ENCODE data around the gene B4GALNT2. TPM values are rescaled to one million over a fixed set of nuclear protein-coding genes. Genes with fewer than 3 reads are reported as not detected.

Gene B4GALNT2
- total and polyA plus RNA-seq, 2 of the 8 experiments (the other 6 are each of a cell fraction or from before 2014, with no cell fraction given) = not detected

DNA sequence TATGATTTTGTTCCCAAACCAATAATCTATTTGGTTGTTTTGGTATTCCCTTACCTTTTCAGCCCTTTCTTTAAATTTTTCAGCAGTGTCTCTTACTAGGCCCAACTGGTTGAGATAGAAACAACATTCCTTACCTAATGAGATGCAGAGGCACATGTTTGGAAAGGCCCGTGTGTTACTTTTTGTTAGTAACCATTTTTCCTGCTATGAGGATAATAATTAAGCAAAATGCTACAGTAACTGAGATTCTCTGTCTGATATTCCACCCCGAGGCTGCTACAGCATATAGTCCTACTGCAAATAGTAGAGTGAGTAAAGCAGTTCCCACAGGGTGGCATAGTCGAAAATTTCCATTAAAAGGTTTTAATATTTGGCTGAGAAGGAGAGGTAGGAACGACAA lies 10.0 kb upstream of the B4GALNT2 start (continued):
- TF ChIP-seq SAP30 (IDR thresholded peaks at IDR 0.05; ENCODE audit: insufficient read depth, insufficient replicate concordance, low read length) = no peak
- TF ChIP-seq NRF1 (IDR thresholded peaks at IDR 0.05; ENCODE audit: low read depth, low read length) = no peak
- TF ChIP-seq, protein P1, sequence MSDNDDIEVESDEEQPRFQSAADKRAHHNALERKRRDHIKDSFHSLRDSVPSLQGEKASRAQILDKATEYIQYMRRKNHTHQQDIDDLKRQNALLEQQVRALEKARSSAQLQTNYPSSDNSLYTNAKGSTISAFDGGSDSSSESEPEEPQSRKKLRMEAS (IDR thresholded peaks at IDR 0.05) = no peak
- TF ChIP-seq, protein P2, sequence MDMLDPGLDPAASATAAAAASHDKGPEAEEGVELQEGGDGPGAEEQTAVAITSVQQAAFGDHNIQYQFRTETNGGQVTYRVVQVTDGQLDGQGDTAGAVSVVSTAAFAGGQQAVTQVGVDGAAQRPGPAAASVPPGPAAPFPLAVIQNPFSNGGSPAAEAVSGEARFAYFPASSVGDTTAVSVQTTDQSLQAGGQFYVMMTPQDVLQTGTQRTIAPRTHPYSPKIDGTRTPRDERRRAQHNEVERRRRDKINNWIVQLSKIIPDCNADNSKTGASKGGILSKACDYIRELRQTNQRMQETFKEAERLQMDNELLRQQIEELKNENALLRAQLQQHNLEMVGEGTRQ (IDR thresholded peaks at IDR 0.05; ENCODE audit: low read length) = no peak
- no peak for TF ChIP-seq SIX5 (IDR thresholded peaks at IDR 0.05; ENCODE audit: low read depth, low read length)
